Measurements from ENCODE around the gene RPL26.
A peak's percentile ranks its signal among the peaks of the same experiment; 100 is the strongest.
"Not testable (repeated sequence)": the region's sequence is repeated elsewhere in the genome, so short reads cannot be mapped to it uniquely, and the experiment has no call there.

Gene RPL26

DNA sequence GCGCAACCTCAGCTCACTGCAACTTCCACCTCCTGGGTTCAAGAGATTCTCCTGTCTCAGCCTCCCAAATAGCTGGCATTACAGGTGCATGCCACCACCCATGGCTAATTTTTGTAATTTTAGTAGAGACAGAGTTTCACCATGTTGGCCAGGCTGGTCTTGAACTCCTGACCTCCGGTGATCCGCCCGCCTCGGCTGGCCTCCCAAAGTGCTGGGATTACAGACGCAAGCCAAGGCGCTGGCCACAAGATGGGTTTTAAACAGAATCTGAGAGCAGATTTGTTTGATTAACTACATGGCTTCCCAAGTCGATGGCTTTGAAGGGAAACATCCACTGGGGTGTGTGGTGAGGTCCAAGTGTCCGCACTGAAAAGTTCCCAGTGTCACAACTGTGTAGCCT is 11.5 kb upstream of the RPL26 start:
- not testable (repeated sequence) for DNase-seq (ENCODE audit: low spot score)

DNA sequence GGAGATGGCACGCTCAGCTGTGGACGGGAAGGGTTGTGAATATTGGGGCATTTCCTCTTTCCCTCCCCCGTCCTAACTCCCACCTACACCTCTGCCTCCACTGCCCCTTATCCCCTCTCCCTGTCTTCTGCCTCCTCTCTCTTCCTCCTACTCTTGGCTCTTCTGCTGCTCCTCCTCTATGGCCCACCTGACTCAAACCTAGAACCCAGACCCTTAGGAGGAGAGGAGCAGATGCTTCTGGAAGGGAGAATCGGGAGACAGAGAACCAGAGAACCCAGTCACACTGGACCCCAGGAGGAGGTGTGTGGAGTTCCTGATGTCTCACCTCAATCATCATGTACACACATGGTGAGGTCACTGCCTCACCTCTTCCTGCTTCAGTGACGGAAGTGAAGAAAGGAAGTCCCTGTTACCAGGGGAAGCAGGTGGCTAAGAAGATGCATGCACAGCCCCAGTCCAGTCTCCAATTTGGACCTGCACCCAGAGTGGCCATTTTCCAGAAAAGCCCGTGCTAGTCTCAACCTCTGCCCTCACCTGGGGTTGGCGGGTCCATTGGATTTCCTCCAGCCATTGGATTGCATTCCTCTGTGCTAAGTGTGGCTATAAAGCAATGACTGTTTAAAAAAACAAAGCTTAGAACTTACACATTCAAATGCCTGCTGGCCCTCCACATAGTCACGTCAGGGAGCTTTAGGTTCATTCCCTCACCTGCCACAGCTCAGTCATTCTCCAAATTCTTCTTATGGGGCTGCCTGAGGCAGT is 10.7 kb upstream of the RPL26 start:
- DNase-seq (ENCODE audit: low spot score), result no peak

DNA sequence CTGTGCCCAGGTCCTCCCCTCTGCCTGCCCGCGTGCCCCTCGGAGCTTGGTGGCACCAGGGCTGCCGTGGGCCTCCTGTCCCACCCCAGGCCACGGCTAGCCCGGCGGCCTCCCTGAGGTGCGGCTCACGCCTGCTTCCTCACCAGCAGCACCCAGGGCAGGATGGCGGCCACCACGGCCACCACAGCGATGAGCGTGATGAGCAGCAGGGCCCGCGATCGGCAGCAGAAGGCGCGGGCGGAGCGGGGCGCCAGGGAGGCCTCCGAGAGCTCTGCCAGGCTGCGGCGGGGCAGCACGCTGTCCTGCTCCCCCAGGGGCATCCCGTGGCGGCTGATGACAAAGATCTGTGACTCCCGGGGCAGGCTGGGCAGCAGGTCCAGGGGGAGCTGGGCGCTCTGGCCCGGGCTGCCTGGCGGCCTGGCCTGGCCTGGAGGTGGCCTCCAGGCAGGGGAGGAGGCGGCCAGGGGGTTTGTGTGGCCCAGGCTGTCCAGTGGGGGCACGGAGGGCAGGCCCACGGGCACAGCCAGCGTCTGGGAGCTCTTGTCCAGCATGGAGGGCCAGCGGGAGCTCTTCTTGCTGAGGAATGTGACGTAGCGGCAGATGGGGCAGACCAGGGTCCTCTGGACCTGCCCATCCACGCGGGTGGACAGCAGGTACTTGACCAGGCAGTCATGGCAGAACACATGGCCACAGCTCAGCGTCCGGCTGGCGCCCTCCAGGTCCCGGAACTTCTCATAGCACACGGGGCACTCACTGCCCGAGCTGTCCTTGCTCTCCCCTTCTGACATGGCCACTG is 9.9 kb upstream of the RPL26 start:
- peak; percentile 52 for DNase-seq (ENCODE audit: low spot score)

DNA sequence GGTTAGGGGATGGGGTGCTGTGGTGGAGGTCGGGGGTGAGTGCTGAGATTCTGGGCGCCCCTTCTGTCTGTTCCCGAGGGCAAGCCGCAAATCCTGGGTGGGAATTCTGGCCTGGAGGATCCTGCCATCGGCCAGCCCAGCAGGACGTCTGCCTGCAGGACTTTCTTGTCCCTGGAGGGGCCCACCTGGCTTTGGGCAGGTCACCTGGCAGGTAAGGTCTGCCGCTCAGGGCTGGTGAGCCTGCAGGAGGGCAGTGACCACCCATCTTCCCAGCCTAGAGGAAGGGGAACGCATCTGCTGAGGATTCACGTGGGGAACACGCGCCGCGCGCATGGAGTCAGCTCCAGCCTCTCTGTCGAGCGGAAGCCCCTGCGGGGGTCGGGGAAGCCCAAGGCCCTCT is 9.3 kb upstream of the RPL26 start:
- DNase-seq (ENCODE audit: low spot score), result peak; percentile 59

DNA sequence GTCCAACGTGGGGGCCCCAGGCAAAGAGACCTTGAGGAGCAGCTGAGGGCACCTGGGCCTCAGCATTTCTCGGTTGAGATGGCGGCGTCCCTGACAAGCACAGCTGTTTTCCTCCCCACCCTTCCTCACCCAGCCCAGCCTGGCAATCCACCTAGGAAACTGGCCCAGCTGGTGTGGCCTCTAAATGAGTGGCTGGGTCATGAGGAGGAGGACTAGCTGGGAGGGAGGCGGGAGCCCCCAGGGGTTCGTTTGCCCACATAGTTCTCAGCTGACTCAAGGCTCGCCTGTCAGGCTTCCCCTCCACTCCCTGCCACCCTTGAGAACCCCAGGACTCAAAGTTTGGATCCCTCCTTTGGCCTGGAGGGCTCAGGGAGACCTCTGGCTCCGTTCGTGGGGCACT is 8.7 kb upstream of the RPL26 start:
- no peak for DNase-seq (ENCODE audit: low spot score)

DNA sequence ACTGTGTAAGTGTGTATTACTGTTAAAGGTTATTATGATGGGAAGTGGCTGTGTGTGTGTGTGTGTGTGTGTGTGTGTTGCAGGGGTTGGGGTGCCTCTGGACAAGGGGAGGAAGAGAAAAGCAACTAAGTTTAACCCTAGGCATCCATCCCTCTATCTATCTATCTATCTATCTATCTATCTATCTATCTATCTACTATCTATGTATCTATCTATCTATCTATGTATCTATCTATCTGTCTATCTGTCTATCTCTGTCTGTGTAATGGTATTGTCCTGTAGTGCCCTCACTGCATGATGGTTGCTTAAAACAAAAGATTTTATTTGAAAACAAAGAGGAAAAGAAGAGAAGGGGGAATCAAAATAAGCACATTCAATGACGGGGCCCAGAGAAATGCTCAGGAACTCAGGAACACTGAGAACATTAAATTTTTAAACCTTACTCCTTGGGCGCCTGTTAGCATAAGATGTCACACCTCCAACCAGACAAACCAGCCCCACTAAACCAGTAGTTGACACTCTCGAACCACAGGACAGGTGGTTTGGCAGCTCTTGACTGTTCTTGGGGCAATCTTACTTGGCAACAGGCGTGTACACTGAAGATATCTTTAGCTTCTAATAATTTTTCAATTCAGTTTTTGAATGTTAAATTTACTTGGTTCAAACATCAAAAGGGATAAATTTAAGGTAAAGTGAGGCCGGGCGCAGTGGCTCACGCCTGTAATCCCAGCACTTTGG is 5.1 kb upstream of the RPL26 start:
- DNase-seq (ENCODE audit: low spot score), result no peak

DNA sequence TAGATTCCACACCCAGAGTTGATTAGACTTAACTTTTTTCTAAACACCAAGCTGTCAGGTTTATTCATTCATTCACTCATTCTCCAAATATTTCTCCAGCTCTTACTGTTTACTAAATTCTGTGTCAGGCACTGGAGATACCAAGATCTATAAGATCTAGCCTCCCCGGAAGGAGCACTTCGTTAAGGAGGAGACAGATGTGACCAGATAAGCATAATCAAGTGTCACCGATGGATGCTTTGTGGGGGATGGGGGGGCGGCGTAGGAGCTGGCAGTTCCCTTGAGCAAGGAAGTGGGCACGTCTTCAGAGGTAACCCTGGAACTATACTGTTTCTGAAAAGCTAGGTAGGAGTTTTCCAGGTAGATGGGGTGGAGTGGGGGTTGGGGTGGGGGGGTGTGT is 3.8 kb upstream of the RPL26 start:
- no peak for DNase-seq (ENCODE audit: low spot score)

DNA sequence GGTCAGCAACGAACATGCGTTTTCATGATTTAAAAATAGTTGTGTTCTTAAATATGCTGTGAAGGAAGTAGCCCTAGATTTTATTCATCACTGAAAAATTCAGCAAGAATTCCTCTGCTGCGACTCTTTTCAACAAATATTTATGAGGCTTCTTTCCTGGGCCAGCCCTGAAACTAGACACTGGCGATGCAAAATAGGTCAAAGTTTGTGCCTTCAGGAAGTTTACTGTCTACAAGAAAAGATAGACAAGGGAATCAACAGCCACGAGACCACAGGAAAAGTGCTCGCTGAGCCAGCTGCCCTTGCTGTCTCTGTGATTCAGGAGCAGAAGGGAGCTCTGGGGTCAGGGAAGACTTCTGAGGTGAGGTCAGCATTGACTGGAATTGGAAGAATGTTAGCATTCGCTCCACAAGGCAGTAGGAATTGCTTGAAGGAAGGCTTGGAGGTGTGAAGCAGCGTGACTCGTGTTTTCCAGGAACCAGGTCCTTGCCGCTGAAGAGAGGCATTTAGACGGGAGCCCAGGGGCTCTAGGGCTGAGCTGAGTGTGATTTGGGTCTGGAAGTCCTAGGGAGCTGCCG is 1.9 kb upstream of the RPL26 start:
- DNase-seq (ENCODE audit: low spot score), result no peak

DNA sequence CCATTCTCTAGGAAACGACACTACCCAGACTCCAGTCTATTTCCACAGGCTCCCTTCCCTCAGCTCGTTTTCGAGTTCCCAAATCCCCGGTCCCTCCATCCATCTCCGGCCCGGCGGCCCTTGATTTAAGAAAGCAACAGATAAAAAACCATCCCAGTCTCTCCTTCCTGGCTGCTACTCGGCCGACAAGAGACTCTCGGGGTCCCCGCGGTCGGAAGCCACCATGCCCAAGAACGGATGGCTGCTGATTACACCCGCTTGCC is 182 bp downstream of the RPL26 start:
- DNase-seq (ENCODE audit: low spot score), result no peak

DNA sequence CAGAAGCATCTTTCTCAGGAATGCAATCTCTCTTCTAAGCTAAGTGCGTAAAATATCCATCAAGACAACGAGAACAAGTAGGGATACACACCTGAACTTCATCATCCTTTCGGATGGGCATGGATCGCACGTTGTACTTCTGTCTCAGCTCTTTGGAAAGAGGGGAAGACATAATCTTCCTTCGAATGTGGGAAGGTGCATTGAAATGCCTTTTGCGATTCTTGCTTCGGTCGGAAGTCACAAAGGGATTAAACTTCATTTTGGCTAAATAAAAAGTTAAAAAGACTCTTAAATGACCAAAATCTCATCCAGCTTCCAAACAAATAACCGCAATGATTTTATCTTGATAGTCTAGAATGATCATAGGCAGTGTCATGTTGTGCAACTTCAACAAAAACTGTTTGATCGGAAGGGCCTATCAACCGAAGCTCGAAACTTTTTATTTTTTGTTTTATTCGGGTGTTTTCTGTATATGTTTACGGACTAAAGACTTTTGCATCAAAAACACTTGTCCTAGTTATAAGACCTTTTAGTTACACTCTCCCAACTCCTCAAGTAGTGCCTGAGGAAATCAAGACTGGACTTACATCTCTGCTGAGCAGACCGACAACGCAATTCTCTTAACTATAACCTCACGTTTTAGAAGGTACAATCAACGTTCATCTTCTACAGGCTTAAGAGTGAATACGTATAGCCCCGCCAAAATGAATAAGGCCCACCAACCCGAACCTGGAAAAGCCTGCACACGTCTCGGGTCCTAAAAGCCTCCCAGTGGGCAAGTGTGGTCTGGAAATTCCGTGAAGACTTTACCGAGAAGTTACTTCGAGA is 727 bp downstream of the RPL26 start:
- DNase-seq (ENCODE audit: low spot score), result peak; percentile 44

DNA sequence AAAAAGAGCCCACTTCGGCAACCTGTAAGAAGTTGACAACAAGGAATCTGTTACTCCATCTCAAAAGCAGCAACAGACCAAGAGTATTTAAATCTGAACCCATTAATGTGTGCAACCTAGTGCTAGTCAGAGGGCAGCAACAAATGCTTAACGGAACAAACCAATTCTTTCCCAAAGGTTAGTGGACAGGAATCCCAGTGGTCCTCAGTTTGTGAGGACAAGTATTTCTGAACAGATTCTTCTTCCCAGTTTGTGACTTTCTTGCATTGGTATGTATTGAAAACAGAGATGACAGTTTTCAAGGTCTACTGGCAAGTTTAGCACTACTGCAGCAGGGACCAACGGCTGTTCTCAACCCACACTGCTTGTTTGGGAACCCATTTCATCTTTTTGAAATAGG is 2.9 kb downstream of the RPL26 start:
- DNase-seq (ENCODE audit: low spot score), result no peak

DNA sequence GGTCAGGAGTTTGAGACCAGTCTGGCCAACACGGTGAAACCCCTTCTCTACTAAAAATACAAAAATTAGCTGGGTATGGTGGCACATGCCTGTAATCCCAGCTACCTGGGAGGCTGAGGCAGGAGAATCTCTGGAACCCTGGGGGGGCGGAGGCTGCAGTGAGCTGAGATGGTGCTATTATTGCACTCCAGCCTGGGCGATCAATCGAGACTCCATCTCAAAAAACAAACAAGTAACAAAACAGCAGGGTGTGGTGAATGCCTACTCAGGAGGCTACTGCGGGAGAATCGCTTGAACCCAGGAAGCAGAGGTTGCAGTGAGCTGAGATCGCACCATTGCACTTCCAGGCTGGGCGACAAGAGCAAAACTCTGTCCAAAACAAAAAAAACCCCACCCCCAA is 4.9 kb downstream of the RPL26 start:
- not testable (repeated sequence) for DNase-seq (ENCODE audit: low spot score)

DNA sequence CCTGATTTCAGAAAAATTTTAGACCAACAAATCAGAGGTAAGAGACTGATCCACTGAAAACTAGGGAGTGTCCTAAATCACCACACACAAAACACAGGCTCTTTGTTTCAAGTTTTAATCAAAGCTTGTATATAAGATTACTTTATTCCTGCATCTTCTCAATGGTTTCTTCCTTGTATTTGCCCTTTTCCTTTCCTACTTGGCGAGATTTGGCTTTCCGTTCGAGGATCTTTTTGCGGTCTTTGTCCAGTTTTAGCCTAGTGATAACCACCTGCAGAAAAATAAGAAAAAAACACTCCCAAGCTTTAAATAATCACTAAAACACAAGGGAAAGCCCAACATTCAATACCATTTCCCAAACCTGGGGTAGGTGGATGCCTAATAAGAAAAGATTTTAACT is 5.6 kb downstream of the RPL26 start:
- DNase-seq (ENCODE audit: low spot score), result no peak

DNA sequence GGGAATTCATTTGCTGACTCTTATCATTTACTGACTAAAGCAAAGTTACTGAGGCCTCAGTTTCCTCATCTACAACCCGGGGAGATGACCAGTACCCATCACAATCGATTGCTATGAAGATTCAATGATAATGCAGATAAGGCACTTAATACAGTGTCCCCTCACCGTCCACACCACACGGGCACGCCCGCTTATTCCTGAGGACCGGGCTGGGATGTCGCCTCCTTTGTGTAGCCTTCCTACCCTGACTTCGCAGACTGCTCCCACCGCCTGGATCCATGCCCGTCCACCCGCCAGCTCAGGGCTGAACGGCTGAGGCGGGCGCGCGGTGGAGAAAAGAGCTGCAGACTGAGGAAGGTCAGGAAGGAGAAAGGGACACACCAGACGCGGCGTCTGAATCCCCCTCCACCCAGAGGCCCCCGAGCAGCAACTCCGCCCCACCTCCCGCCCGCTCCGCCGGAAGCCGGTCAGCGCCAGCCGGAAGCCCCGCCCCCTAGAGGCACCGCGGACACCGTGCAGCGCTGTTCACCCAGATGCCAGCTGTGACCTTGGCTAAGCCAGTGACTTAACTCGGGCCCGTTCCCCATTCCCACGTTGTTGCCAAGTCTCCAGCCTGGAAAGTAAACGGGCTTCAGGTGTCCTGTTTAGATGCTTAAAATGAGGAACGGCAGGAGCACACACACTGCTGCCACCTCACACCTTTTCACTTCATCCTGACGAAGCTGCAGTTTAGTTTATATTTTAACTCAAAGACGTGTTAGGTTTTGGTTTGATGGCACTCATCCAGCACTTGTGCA is 6.5 kb downstream of the RPL26 start, which contains the start of gene KRABD2:
Gene KRABD2 (minus strand): TSS at position 434 of the 797 bp plus-strand sequence.
- peak; percentile 90 for DNase-seq (ENCODE audit: low spot score)

DNA sequence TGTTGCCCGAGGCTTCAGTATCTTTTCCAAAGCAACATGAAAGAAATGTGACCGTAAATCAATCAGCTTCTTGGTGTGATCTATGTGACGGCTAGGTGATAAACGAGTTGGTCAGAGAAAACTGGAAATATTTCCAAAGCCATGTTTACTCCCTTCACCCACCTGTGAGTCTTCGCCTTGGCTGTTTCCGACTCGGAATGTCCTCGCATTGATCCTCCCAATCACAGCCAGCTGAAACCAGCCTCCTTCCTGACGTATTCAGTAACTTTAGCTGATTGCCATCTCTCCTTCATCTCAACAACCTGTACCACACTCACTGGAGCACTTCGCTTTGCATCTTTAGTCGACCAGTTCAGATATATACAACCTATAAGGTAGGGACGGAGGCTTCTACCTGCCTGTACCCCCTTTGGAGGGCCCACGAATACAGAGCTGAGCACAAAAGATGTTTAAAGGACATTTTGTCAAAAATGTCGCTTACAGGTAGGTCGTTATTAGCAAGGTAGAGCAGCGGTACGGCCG is 7.2 kb downstream of the RPL26 start:
- peak; percentile 46 for DNase-seq (ENCODE audit: low spot score)

DNA sequence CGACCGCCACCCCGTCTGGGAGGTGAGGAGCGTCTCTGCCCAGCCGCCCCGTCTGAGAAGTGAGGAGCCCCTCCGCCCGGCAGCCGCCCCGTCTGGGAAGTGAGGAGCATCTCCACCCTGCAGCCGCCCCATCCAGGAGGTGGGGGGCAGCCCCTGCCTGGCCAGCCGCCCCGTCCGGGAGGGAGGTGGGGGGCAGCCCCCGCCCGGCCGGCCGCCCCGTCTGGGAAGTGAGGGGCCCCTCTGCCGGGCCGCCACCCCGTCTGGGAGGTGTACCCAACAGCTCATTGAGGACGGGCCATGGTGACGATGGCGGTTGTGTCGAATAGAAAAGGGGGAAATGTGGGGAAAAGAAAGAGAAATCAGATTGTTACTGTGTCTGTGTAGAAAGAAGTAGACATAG is 9.1 kb downstream of the RPL26 start:
- not testable (repeated sequence) for DNase-seq (ENCODE audit: low spot score)

DNA sequence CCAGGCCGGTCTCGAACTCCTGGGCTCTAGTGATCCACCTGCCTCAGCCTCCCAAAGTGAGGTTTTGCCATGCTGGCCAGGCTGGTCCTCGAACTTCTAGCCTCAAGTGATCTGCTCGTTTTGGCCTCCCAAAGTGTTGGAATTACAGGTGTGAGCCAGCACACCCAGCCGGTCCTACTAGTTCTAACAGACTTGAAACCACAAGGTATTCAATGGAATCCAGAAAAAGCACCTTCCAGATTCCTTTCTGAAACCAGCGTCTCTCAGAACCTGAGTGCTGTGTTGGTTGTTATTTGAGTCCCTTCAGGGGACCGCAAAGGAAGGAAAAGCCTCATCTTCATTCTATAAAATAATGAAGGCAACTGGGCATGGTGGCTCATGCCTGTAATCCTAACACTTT is 10.6 kb downstream of the RPL26 start:
- no peak for DNase-seq (ENCODE audit: low spot score)

DNA sequence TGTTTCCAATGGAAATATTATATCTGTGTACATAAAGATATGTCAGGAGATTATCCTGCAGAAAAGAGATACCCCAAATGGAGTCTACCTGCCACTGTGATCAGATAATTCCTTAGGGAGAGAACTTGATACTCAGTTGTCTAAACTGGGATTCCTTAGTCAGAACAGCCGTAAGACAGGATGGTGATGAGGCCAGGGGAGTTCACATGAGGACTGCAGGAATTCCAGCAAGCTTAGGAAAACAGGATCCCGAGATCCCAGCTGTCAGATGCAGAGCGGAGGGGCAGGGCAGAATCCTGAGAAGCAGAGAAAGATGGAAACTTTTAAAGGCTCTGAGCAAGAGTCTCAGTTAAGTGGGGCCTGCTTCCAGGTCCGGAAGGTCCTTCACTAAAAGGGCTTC is 11.2 kb downstream of the RPL26 start:
- no peak for DNase-seq (ENCODE audit: low spot score)

DNA sequence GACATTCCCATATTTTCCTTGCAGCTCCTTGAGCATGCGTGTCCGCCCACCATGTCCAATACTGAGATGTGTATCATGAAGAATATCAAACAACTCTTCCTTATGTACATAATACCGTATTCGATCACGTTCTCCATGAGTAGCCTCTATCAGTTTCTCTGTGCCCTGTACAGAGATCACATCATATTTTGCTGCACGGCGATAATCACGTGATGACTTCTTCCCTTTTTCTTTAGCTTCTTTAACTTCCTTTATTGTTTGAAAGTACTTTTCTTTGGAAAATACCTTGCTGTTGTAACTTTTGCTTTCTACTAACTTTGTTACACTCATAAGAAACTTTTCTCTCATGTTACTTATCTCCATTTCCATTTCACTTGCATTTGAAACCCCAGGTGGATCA is 13.0 kb downstream of the RPL26 start:
- no peak for DNase-seq (ENCODE audit: low spot score)

DNA sequence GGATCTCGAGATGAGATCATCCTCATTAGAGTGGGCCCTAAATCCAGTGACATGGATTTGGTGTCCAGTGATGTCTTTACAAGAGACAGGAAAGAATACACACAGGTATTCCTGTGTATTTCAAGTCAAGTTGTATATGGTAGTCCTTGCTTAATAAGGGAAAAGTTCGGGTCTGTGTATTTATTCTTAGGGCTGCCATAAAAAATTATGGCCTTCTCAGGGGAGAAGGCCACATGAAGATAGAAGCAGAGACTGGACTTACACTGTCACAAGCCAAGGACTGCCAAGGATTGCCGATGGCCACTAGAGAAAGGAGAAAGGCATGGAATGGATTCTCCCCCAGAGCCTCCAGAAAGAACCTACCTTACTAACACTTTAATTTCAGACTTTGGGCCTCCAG is 14.8 kb downstream of the RPL26 start:
- no peak for DNase-seq (ENCODE audit: low spot score)

All from SK-N-DZ (cell line).